ENCODE data around the gene CHSY3.

DNA sequence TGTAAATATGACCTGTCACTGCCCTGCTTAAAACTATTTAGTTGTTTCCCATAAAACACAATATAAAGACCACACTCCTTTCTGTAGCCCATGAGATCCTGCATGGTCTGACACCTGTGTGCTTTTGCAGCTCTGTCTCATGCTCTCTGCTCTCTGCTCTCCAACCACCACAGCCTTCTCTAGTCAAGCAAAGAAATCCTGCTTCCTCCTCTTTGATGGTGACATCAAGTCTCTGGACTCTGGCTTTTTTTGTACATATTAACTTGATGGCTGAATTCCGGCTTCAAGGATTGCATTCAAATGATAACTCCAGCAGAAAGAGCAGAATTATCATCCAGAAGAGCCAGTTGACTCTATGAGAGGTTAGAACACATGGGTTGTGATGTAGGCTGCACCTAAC is 58.2 kb downstream of the CHSY3 start:
- TF ChIP-seq, protein P1, sequence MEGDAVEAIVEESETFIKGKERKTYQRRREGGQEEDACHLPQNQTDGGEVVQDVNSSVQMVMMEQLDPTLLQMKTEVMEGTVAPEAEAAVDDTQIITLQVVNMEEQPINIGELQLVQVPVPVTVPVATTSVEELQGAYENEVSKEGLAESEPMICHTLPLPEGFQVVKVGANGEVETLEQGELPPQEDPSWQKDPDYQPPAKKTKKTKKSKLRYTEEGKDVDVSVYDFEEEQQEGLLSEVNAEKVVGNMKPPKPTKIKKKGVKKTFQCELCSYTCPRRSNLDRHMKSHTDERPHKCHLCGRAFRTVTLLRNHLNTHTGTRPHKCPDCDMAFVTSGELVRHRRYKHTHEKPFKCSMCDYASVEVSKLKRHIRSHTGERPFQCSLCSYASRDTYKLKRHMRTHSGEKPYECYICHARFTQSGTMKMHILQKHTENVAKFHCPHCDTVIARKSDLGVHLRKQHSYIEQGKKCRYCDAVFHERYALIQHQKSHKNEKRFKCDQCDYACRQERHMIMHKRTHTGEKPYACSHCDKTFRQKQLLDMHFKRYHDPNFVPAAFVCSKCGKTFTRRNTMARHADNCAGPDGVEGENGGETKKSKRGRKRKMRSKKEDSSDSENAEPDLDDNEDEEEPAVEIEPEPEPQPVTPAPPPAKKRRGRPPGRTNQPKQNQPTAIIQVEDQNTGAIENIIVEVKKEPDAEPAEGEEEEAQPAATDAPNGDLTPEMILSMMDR (IDR thresholded peaks at IDR 0.05): no peak
- TF ChIP-seq POLR2AphosphoS5 (IDR thresholded peaks at IDR 0.05): no peak
- no peak for TF ChIP-seq POLR2A (IDR thresholded peaks at IDR 0.05)

Measured in suprapubic skin (tissue), 4 donors.